CD14-positive monocyte (primary cell): ENCODE results near the gene TNFRSF8. TPM values are rescaled to one million over a fixed set of nuclear protein-coding genes. Genes with fewer than 3 reads are reported as not detected.

Experiments
- DNase-seq, 3 donors: peaks; one replicate each; pipeline ENCODE4 v3.0.0-alpha.2; 2011 to 2022
- H2AFZ ChIP-seq: 2 replicates; pipeline ENCODE4 v1.6.0; 2012; ENCODE audit warnings: mild to moderate bottlenecking, low read depth, low read length, inconsistent platforms; ENCODE audit not compliant: insufficient read depth, poor library complexity, severe bottlenecking
- H3K27ac ChIP-seq, 2 donors: 1 replicate in 1 of 2; 2 replicates in 1 of 2; pipeline ENCODE4 v1.5.1; 2012 to 2013; ENCODE audit warnings: low read length in 2 of 2, control low read depth in 1 of 2, inconsistent platforms in 1 of 2, low read depth in 1 of 2, mild to moderate bottlenecking in 1 of 2
- H3K27me3 ChIP-seq, 2 donors: one replicate each; pipeline versions ENCODE4 v1.6.0 to v1.6.1; 2011 to 2013; ENCODE audit warnings: low read length in 2 of 2; ENCODE audit not compliant: control insufficient read depth in 2 of 2, insufficient read depth in 2 of 2
- H3K36me3 ChIP-seq, 2 donors: replicated peaks in 1 of 2; 1 replicate in 1 of 2; 2 replicates in 1 of 2; pipeline versions ENCODE4 v1.5.1 to v1.6.1; 2012 to 2013; ENCODE audit warnings: low read length in 2 of 2, control low read depth in 1 of 2, inconsistent platforms in 1 of 2, mild to moderate bottlenecking in 1 of 2; ENCODE audit not compliant: insufficient read depth in 2 of 2, control insufficient read depth in 1 of 2
- H3K4me1 ChIP-seq, 2 donors: 1 replicate in 1 of 2; 2 replicates in 1 of 2; pipeline versions ENCODE4 v1.5.1 to v1.6.1; 2012 to 2013; ENCODE audit warnings: low read length in 2 of 2, control low read depth in 1 of 2, inconsistent platforms in 1 of 2, mild to moderate bottlenecking in 1 of 2, moderate library complexity in 1 of 2; ENCODE audit not compliant: insufficient read depth in 2 of 2, control insufficient read depth in 1 of 2
- H3K4me2 ChIP-seq: replicated peaks from 2 replicates; pipeline ENCODE3; 2012; ENCODE audit warnings: low read length, moderate library complexity, mild to moderate bottlenecking; ENCODE audit not compliant: poor library complexity, severe bottlenecking; ENCODE audit errors: extremely low read depth
- H3K4me3 ChIP-seq, 3 experiments: fragments of 200-600 bp in 1 of 3; sonication (generic) in 1 of 3; replicated peaks in 1 of 3; 1 replicate in 2 of 3; 2 replicates in 1 of 3; pipeline ENCODE4 v1.5.1; 2011 to 2013; ENCODE audit warnings: low read length in 3 of 3, mild to moderate bottlenecking in 3 of 3, control low read depth in 2 of 3, low read depth in 2 of 3, inconsistent platforms in 1 of 3, moderate library complexity in 1 of 3
- H3K79me2 ChIP-seq: 2 replicates; pipeline ENCODE4 v1.6.0; 2012; ENCODE audit warnings: mild to moderate bottlenecking, control low read depth, inconsistent platforms, low read length, moderate library complexity; ENCODE audit not compliant: insufficient read depth
- H3K9ac ChIP-seq: 2 replicates; pipeline ENCODE4 v1.6.0; 2017; ENCODE audit warnings: low read length, mild to moderate bottlenecking; ENCODE audit not compliant: insufficient read depth, poor library complexity, severe bottlenecking
- H3K9me3 ChIP-seq, 2 donors: replicated peaks in 1 of 2; 1 replicate in 1 of 2; 2 replicates in 1 of 2; pipeline versions ENCODE4 v1.5.1 to v1.6.1; 2012 to 2013; ENCODE audit warnings: low read length in 2 of 2, control low read depth in 1 of 2; ENCODE audit not compliant: control insufficient read depth in 1 of 2, insufficient read depth in 1 of 2
- H4K20me1 ChIP-seq: 2 replicates; pipeline ENCODE4 v1.6.0; 2012; ENCODE audit warnings: mild to moderate bottlenecking, low read length, control low read depth, moderate library complexity; ENCODE audit not compliant: insufficient read depth
- H3K27ac Mint-ChIP-seq, 7 donors: one replicate each; pipeline ENCODE4 v1.8.0; 2020; ENCODE audit warnings: mild to moderate bottlenecking in 7 of 7, mixed read lengths in 7 of 7, moderate library complexity in 6 of 7, inconsistent platforms in 2 of 7
- H3K27me3 Mint-ChIP-seq, 3 donors: one replicate each; pipeline ENCODE4 v1.8.0; 2021 to 2022; ENCODE audit warnings: low read depth in 3 of 3, mild to moderate bottlenecking in 3 of 3, mixed read lengths in 3 of 3, moderate library complexity in 3 of 3, inconsistent platforms in 1 of 3
- H3K36me3 Mint-ChIP-seq, 2 donors: one replicate each; pipeline ENCODE4 v1.8.0; 2020; ENCODE audit warnings: mixed read lengths in 2 of 2, inconsistent platforms in 1 of 2, mild to moderate bottlenecking in 1 of 2
- H3K4me1 Mint-ChIP-seq: one replicate; pipeline ENCODE4 v1.8.0; 2020; ENCODE audit warnings: mild to moderate bottlenecking, mixed read lengths
- H3K4me3 Mint-ChIP-seq, 2 donors: one replicate each; pipeline ENCODE4 v1.8.0; 2020; ENCODE audit warnings: mild to moderate bottlenecking in 2 of 2, mixed read lengths in 2 of 2, moderate library complexity in 1 of 2
- H3K9me3 Mint-ChIP-seq, 7 donors: one replicate each; pipeline ENCODE4 v1.8.0; 2020 to 2022; ENCODE audit warnings: mixed read lengths in 7 of 7, mild to moderate bottlenecking in 6 of 7, moderate library complexity in 6 of 7, inconsistent platforms in 2 of 7
- CTCF ChIP-seq: fragments of 200-600 bp; IDR thresholded peaks from one replicate; pipeline ENCODE4 v1.8.0; 2022; ENCODE audit warnings: antibody characterized with exemption, mild to moderate bottlenecking
- WGBS: methylation state at CpG from one replicate; pipeline ENCODE4 v1.1.5; 2013; ENCODE audit warnings: missing lambda C conversion rate; ENCODE audit not compliant: insufficient coverage; 5-methylcytosine and 5-hydroxymethylcytosine counted together
- intact Hi-C, 2 donors: fragments of 100-400 bp; cut with micrococcal nuclease; formaldehyde crosslinking; loops; one replicate each; pipeline versions ENCODE4 v1.15.0 to v1.15.1; 2023
- polyA plus RNA-seq, 3 donors: library from polyadenylated mRNA; depleted of rRNA in 1 of 3; unstranded in 2 of 3; stranded (reverse) in 1 of 3; fragments of 300-500 nt in 2 of 3; fragments of >200 nt in 1 of 3; fragmentation: Illumina TruSeq in 2 of 3; gene quantifications; 1 replicate in 2 of 3; 2 replicates in 1 of 3; pipeline ENCODE4 v1.2.3, GENCODE V29; 2012 to 2021

TNFRSF8 gene
- polyA plus RNA-seq, 3 donors = 10.9 to 11.9 (median 11.8) TPM

- no peaks in the 10 kb centered on the region for H3K79me2 ChIP-seq
- H3K27me3 ChIP-seq = no peaks in the 10 kb centered on the region
- no peak overlapping the region for H3K4me3 ChIP-seq
- peaks cover 0 to under 1% (median 0%) of the 10 kb centered on the region in 7 donors for H3K9me3 Mint-ChIP-seq
- H3K4me1 ChIP-seq = peaks cover 57% of the 10 kb centered on the region in 2 donors
- DNase-seq = peak in 1 of 3 donors; percentile 6
- no peak overlapping the region for H3K27ac ChIP-seq
- no peaks in the 10 kb centered on the region for H4K20me1 ChIP-seq
- 86% methylated on average over 30 of the region's 31 CpGs for WGBS
- no peak overlapping the region for H3K9ac ChIP-seq
- H3K36me3 ChIP-seq = peaks cover 11 to 26% of the 10 kb centered on the region in 2 donors
- H3K4me3 Mint-ChIP-seq = no peak overlapping the region
- H3K4me2 ChIP-seq = no peak overlapping the region
- H3K36me3 Mint-ChIP-seq = peaks cover 34 to 35% of the 10 kb centered on the region in 2 donors
- TF ChIP-seq CTCF = no peak
- no peak overlapping the region for H2AFZ ChIP-seq
- intact Hi-C loops = no loop called here
- peak overlapping the region in 1 of 7 donors; percentile 74 for H3K27ac Mint-ChIP-seq
- H3K4me1 Mint-ChIP-seq = peaks cover 57% of the 10 kb centered on the region
- no peaks in the 10 kb centered on the region for H3K27me3 Mint-ChIP-seq
- H3K9me3 ChIP-seq = no peaks in the 10 kb centered on the region
Observed at GRCh38 chr1:12138196-12139168, 75.4 kb downstream of the TNFRSF8 start.

- Histone ChIP-seq H3K9ac (peak overlapping the region; percentile 41), H2AFZ (no peak overlapping the region), H3K4me3 (peak overlapping the region in 1 of 3 experiments; percentile 31), H3K4me2 (no peak overlapping the region), H3K36me3 (peaks cover 11 to 26% of the 10 kb centered on the region in 2 donors), H3K27me3 (no peaks in the 10 kb centered on the region), H4K20me1 (no peaks in the 10 kb centered on the region), H3K4me1 (peaks cover 59 to 60% of the 10 kb centered on the region in 2 donors), H3K79me2 (no peaks in the 10 kb centered on the region), H3K9me3 (no peaks in the 10 kb centered on the region), H3K27ac (peak overlapping the region; percentile 93 to 95)
- WGBS = 89% methylated on average over 3 of the region's 4 CpGs
- Mint-ChIP-seq H3K4me1 (peaks cover 64% of the 10 kb centered on the region), H3K36me3 (peaks cover 32 to 33% of the 10 kb centered on the region in 2 donors), H3K9me3 (no peaks in the 10 kb centered on the region), H3K27ac (peak overlapping the region in 3 of 7 donors; percentile 30 to 99 (median 84)), H3K27me3 (no peaks in the 10 kb centered on the region), H3K4me3 (no peak overlapping the region)
- no peak for TF ChIP-seq CTCF
- intact Hi-C loops = loop anchor here in 1 of 2 donors (5.0 kb wide), 1 partner anchor 37 kb away; no protein-coding TSS in a partner anchor
- DNase-seq = no peak
Observed at GRCh38 chr1:12140016-12140415, 76.9 kb downstream of the TNFRSF8 start.
